HG02884 (cell line): Measurements from ENCODE around the gene ZNF594.
"Not testable (repeated sequence)": the region's sequence is repeated elsewhere in the genome, so short reads cannot be mapped to it uniquely, and the experiment has no call there.

ENCODE experiments used
- ATAC-seq: cut with Tn5 transposase; IDR thresholded peaks from one replicate; pipeline ENCODE4 v1.9.1; 2021; ENCODE audit warnings: mild to moderate bottlenecking, moderate library complexity; ENCODE audit not compliant: unreplicated experiment

Gene ZNF594

DNA sequence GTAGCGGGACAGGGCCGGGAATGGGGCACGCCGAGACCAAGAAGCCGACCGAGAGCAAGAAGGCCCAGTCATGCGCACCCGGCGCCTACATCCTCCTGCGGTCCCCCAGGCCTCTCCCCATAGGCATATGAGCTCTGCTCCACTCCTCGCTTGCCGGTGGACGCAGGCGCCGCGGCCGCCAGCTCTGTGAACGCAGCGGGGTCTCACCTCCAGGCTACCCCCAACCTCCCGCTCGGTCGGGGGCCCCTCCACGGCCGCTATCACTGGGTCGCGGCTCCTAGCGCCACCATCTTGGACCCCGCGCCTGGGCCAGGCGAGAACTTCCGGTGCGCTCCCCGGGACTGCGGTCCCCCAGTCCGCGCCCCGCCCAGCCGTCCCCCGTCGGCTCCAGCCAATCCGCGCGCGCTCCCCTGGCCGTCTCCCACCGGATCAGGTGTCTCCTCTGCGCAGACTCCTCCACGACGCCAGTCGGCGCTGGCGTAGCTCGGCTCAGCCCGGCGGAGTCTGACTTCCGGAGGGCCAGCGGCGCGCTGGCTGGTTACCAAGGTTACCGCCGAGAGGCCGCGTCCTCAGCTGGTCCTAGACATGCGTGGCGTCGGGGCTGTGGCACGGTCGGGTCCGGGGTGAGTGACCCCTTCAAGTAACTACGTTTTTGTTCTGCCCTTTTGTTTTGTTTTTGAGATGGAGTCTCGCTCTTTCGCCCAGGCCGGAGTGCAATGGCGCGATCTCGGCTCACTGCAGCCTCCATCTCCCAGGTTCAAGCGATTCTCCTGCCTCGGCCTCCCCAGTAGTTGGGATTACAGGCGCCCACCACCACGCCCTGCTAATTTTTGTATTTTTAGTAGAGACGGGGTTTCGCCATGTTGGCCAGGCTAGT is at the start of gene ZNF594:
Gene ZNF594 (minus strand): TSS at position 328 of the 877 bp plus-strand sequence. CDS start 7,612 bp downstream, outside the sequence.
- peak; percentile 94 for ATAC-seq

DNA sequence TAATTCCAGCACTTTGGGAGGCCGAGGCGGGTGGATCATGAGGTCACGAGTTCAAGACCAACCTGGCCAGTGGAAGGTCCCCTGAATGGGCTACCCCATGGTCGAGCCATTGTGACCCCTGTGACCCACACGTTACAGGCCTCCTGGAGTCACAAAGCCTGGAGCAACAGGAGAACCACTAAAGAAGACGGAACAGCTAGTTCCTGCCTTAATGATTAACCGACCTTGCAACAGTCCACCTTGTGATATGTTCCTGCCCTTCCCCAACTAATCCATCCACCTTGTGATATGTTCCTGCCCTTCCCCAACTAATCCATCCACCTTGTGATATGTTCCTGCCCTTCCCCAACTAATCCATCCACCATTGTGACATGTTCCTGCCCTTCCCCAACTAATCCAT is 48.1 kb upstream of the ZNF594 start:
- not testable (repeated sequence) for ATAC-seq

DNA sequence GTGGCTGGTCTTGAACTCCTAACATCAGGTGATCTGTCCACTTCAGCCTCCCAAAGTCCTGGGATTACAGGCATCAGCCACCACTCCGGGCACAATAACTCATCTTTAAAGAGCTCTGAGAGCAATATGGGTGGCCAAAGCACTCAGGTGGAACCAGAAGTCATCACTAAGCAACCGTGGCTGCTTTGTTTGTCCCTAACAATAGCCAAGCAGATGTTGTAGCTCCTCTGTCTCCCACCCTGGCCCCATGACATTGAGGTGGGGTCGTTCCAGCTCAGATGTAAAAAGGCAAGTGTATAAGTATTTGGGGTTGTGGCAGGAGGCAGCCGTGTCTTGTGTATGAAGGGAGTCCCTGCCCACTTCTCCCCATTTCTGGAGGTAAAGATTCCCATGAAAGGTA is 46.7 kb upstream of the ZNF594 start:
- no peak for ATAC-seq

DNA sequence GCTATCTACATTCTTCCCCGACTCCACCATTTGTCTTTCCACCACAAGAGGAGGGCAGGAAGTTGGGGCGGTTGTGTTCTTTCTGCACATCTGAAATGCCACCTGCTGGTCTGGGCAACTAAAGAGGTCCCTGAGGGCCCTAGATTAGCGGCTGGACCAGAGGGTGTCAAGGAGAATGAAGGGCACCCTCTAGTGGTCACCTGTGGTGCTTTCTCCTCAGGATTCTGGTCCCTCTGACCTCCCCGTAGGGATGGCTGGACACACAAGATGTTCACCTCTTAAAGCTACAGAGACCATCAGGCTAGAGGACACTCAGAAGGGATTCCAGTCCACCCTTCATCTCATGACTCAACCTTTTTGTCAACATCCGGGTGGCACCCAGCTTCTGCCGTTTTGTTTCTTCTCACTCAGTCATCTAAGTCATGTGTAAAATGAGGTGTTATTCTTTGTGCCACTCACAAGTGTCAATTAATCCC is 45.9 kb upstream of the ZNF594 start:
- ATAC-seq = no peak

DNA sequence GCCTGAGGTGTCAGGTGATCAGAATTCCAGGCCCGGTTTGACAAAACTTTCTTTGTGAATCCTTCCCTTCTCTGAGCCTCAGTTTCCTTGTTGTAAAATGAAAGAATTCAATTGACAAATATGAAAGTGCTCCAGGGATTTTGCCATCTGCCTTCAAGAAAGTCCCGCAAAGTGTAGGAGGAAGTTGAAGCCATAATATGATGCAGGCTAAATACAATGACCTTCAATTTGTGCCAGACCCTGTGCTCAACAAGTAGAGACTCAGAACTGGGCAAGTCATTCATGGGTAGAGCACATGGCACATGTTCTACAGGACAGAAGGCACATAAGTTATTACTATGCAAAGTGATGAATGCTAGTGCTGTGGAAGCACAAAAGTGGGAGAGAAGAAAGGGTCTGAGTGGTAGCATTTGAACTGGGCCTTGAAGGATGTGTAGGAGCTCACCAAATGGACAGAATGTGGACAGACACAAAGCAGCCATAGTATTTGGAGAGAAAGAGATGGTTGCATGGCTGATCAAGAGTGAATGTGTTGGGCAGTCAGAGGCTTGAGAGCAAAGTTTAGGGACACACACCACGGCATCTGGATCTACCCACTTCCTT is 45.4 kb upstream of the ZNF594 start:
- no peak for ATAC-seq

DNA sequence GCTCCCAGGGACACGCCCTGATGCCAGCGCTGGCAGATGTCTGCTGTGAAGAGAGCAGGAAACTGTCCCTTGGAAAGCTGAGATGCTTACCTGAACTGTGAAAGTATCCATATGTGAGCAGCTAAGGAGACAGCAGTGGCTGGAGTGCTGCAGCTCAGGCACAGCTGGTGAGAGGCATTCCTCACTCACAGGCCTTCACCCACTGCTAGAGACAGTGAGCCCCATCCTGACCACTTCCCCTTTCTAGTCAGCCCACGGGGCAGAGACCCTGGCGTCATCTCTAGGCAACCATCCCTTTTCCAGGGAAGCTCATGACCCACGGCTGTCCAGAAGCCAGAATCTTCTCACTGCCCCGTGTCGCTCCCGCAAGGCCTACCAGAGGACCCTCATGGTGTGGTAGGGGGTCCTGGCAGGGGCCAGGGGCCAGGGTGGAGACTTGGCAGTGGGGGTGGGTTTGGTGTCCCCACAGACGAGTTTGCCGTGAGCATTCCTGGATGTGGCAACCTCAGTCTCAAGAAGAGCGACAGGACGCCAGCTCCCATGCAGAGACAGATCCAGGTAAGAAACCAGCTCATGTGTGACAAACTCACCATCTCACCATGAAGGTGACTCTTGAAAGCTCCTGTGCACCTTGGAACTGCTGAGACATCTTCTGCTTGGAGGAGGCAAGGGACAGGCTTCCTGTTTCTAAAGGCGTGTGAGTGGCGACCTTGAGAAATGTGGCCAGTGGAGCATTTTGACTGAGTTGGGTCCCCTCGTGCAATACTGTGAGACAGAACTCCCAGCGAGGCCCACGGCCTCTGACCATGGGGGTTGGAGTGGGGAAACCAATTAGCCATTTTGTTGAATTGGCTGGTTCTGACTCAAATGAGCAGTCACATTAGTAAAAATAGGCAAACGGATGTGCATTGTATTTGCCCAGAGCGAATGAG is 43.2 kb upstream of the ZNF594 start, which contains the start of gene SCIMP:
Gene SCIMP (minus strand): TSS at position 216 of the 932 bp plus-strand sequence. CDS start 105 bp downstream, at position 111.
- no peak for ATAC-seq

DNA sequence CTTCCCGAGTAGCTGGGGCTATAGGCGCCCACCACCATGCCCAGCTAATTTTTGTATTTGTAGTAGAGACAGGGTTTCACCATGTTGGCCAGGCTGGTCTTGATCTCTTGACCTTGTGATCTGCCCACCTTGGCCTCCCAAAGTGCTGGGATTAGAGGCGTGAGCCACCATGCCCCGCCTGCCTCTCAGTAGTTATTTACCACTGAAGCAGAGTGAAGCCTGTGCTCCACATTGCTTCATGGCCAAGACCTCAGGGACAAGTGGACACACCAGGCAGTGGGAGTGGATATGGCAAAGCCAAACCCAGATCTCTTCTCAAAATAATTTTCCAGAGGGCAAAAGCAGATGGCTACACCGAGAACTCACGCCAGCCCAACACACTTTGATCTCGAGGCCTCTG is 41.8 kb upstream of the ZNF594 start:
- ATAC-seq = not testable (repeated sequence)

DNA sequence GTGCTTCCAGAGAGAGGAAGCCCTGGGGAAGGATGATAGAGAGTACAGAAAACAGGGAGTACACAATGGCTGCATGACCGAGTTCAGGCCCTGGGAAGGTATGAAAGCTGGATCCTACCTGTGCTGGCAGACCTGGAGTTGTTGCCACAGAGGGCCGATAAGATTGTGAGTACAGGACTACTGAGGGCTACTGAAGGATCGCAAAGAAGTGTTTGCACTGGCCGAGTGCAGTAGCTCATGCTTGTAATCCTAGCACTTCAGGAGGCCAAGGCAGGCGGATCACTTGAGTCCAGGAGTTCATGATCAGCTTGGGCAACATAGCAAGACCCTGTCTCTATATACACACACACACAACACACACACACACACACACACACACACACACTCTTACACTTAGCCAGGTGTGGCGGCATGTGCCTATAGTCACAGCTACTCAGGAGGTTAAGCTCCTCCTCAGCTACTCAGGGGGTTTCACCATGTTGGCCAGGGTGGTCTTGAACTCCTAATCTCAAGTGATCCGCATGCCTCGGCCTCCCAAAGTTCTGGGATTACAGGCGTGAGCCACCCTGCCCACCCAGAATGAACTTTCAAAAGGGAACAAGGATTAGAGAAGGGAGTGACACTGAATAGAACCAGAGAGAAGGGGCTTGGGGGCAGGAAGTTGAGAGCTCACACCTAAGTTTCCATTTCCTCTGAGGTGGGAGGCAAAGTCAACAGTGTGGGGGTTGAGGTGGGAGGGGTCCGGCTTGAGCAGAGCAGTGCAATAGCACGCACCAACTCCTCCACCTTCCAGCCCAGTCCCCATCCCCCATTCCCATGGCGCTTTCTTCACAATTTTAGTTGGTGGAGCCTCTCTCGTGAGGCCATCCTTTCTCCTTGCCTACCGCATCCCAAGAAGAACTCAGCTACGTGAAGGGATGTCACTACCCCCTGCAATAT is 35.5 kb upstream of the ZNF594 start:
- no peak for ATAC-seq

DNA sequence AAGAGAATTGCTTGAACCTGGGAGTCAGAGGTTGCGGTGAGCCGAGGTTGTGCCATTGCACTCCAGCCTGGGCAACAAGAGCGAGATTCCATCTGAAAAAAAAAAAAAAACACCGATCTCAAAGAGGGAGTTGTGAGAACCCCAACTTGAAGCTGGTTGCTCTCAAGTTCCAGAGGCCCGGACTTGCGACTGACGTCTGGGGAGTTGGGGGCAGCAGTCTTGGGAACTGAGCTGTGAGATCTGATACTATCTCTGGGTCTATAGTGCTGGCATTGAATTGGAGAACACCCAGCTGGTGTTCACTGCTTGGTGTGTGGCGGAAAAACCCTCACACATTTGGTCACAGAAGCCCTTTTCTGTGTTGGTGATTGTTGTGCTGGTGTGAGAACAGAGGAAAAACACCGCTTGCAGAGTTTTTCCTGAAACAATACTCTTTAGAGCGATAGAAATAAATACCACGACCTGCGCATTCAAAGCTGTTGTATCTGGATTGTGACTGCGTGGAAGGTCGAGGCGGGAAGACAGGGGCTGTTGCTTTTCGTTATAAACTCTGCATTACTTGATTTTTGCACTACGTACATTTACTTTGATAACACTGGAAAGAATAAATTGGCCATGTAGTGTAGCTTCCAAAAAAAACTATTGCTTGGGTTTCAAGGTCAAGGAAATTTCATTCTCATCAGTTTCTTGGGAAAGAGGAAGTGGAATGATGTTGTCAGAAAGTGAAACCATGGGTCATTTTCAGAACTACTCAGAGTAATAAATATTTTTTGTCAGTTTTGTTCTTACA is 34.2 kb upstream of the ZNF594 start:
- ATAC-seq = no peak

DNA sequence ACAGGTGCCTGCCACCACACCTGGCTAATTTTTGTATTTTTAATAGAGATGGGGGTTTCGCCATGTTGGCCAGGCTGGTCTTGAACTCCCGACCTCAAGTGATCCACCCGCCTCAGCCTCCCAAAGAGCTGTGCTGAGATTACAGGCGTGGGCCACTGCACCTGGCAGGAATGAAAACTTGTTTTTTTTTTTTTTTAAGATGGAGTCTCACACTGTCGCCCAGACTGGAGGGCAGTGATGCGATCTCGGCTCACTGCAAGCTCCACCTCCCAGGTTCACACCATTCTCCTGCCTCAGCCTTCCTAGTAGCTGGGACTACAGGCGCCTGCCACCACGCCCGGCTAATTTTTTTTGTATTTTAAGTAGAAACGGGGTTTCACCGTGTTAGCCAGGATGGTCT is 30.2 kb upstream of the ZNF594 start:
- ATAC-seq = not testable (repeated sequence)

DNA sequence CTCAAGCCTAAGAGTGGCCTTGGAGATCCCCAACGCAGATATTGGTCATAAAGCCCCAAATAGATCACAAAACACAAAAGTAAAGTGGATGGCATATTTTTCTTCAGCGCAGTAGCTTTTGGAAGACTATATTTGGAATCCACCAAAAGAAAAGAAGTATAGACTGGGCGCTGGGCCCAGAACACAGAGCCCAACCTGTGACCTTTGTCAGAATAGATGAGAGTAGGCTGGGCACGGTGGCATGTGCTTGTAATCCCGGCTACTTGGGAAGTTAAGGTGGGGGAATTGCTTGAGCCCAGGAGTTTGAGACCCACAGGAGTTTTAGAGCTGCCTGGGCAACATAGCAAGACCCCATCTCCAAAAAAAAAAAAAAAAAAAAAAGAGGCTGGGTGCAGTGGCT is 28.4 kb upstream of the ZNF594 start:
- no peak for ATAC-seq

DNA sequence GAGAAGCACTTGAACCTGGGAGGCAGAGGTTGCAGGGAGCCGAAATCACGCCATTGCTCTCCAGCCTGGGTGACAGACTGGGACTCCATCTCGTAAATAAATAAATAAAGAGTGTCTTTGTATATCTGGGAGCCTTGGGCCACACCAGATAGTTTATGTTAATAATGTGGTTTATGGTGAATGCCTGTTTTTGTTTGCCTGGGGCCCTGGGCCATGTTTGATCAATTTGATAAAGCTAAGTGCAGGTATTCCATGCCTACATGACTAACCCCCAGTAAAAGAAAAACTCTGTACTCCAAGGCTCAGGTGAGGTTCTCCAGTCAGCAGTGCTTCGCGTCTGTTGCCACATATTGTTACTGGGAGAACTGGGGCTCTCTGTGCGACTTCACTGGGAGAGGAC is 27.9 kb upstream of the ZNF594 start:
- no peak for ATAC-seq

DNA sequence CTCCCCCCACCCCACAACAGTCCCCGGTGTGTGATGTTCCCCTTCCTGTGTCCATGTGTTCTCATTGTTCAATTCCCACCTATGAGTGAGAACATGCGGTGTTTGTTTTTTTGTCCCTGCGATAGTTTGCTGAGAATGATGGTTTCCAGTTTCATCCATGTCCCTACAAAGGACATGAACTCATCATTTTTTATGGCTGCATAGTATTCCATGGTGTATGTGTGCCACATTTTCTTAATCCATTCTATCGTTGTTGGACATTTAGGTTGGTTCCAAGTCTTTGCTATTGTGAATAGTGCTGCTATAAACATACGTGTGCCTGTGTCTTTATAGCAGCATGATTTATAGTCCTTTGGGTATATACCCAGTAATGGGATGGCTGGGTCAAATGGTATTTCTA is 25.9 kb upstream of the ZNF594 start:
- not testable (repeated sequence) for ATAC-seq

DNA sequence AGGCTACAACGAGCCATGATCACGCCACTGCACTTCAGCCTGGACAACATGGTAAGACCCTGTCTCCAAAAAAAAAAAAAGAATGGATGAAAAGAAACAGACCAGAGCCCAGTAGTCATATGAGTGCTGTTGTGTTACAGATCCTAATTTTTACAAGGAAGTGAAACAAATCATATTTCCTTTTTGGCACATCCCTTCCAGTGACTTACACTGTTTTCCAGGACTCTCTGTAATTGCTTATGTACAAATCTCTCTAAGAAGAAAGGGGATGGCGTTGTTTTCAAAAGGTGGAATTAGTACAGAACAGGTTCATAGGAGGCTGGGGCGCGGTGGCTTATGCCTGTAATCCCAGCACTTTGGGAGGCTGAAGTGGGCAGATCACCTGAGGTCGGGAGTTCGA is 19.8 kb upstream of the ZNF594 start:
- no peak for ATAC-seq

DNA sequence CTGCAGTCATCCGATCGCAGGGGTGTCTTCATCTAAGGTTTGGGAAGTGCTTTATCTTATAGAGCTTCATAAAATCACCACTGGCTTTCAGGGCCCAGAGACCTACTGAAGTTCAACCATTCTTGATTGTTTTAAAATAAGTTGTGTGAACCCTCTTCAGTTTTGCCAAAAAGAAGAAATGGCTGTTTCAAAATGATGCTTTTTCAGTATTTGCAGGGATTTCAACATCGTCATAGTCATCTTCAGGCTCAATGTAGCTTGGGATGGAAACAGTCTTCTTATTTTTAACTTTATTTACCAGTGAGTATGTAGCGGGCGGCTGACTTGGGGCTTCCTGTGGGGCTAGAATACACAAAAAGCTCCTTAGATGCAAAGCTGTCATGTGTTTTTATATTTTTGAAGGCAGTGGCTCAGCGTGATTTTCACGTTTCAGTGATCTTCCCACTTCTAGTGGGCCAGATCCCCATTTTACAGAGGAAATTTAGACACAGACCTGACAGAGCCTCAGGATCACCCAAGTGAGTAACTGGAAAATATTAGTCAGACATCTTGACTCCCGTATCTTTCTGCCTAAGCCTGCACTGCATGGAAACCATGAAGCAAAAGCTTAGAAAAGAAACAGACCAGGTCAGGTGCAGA is 19.1 kb upstream of the ZNF594 start:
- ATAC-seq = no peak

DNA sequence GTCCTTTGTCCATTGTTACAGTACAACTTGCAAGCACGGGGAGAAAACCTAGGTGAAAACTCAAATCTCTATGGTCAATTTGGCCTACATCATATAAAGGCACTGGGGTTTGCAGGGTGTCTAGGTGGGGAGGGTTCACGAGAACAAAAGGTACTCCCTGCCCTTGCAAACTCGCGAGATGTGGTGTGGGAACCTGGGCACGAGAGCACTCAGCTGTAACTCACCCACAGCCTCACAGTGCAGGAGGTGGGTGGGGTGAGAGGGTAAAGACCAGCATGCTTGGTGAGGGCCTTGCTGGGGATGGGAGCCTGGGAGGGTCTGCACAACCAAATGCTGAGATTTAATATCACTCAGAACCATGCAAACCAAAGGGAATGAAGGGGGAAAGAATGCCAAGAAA is 18.4 kb upstream of the ZNF594 start:
- no peak for ATAC-seq

DNA sequence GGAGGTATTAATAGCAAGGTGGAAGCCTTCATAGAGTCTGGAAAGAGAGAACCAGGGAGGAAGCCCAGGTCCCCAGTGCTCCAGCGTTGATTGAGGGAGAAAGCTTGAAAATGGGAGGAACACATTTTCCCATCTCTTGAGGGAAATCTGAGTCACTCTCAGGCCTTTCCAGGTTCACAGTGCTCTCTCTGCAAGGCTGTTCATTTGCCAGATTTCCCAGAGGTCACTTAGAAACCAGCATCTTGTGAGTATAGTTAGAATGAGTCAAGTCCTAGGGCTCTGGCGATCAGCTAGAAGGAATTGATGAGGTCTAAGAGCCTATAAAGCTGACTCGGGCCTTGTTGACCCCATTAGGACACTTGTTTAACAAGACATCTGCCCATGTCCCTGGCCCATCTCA is 17.7 kb upstream of the ZNF594 start:
- no peak for ATAC-seq

DNA sequence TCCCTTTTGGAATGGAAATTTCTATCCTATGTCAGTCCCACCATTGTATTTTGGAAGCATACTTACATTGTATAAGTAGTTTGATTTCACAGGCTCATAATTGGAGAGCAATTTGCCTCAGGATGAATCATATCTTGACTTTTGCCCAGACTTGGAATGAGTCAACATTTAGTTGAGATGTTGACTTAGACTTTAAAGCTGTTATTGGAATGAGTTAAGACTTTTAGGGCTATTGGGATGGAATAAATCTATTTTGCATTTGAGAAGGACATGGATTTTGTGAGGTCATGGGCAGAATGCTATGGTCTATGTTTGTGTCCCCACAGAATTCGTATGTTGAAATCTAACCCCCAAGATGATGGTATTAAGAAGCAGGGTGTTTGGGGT is 12.2 kb upstream of the ZNF594 start:
- no peak for ATAC-seq
